ENCODE results near the gene FHAD1.

GRCh38 chr1:15410884-15411245 lies 163.8 kb downstream of the FHAD1 start:
- TF ChIP-seq CTCF (conservative IDR thresholded peaks at IDR 0.05; ENCODE audit: low read length) (no peak), EZH2phosphoT487 (IDR thresholded peaks at IDR 0.05; ENCODE audit: borderline replicate concordance, low read depth, low read length) (no peak)
